WTC11 (cell line): ENCODE data around the gene POLR2C. TPM values are rescaled to one million over a fixed set of nuclear protein-coding genes. Genes with fewer than 3 reads are reported as not detected.

Experiments used
- ATAC-seq: fragments of 200-7000 bp; cut with Tn5 transposase; 2 replicates; pipeline ENCODE4 v1.10.0; 2021; ENCODE audit warnings: mild to moderate bottlenecking, moderate library complexity
- CTCF ChIA-PET: fragments of 300-600 bp; sonication (Branson Sonifier 250); formaldehyde crosslinking; loops from one replicate; lab custom pipeline; 2021; ENCODE audit warnings: antibody characterized with exemption; lab: Charles Lee
- POLR2A ChIA-PET: fragments of 350-600 bp; sonication (Branson Sonifier 250); formaldehyde crosslinking; loops from one replicate; lab custom pipeline; 2021; ENCODE audit warnings: antibody characterized with exemption; lab: Charles Lee
- DNase-seq: peaks from one replicate; pipeline ENCODE4 v3.0.0; 2021; ENCODE audit warnings: low spot score
- H3K27ac Mint-ChIP-seq: 2 replicates; pipeline ENCODE4 v1.8.0; 2021; ENCODE audit warnings: mixed read lengths
- H3K27me3 Mint-ChIP-seq: 2 replicates; pipeline ENCODE4 v1.8.0; 2021; ENCODE audit warnings: low read depth, mild to moderate bottlenecking, moderate library complexity, mixed read lengths
- H3K36me3 Mint-ChIP-seq: 2 replicates; pipeline ENCODE4 v1.8.0; 2021; ENCODE audit warnings: mixed read lengths
- H3K4me1 Mint-ChIP-seq: 2 replicates; pipeline ENCODE4 v1.8.0; 2022; ENCODE audit warnings: mixed read lengths
- H3K4me3 Mint-ChIP-seq: 2 replicates; pipeline ENCODE4 v1.8.0; 2021; ENCODE audit warnings: mild to moderate bottlenecking, moderate library complexity, mixed read lengths
- H3K9me3 Mint-ChIP-seq: 2 replicates; pipeline ENCODE4 v1.8.0; 2021; ENCODE audit warnings: mixed read lengths
- ATF1 ChIP-seq: sonication (generic); formaldehyde crosslinking; IDR thresholded peaks from 2 replicates; pipeline ENCODE4 v1.8.1; 2023; ENCODE audit warnings: mild to moderate bottlenecking, moderate library complexity, missing genetic modification reagents
- CREM ChIP-seq: sonication (generic); formaldehyde crosslinking; IDR thresholded peaks from 2 replicates; pipeline ENCODE4 v1.8.1; 2022; ENCODE audit warnings: mild to moderate bottlenecking, missing genetic modification reagents, moderate library complexity
- ESRRA ChIP-seq: sonication (generic); formaldehyde crosslinking; IDR thresholded peaks from 2 replicates; pipeline ENCODE4 v1.8.1; 2022; ENCODE audit warnings: mild to moderate bottlenecking, missing genetic modification reagents, borderline replicate concordance
- FOXP1 ChIP-seq: sonication (generic); formaldehyde crosslinking; IDR thresholded peaks from 2 replicates; pipeline ENCODE4 v1.8.0; 2022; ENCODE audit warnings: missing genetic modification reagents, mild to moderate bottlenecking, moderate library complexity, borderline replicate concordance
- MYBL2 ChIP-seq: sonication (generic); formaldehyde crosslinking; IDR thresholded peaks from 2 replicates; pipeline ENCODE4 v1.8.1; 2023; ENCODE audit warnings: mild to moderate bottlenecking, moderate library complexity, missing genetic modification reagents
- TEAD1 ChIP-seq: sonication (generic); formaldehyde crosslinking; IDR thresholded peaks from 2 replicates; pipeline ENCODE4 v1.8.0; 2022; ENCODE audit warnings: mild to moderate bottlenecking, missing genetic modification reagents
- ZNF317 ChIP-seq: sonication (generic); formaldehyde crosslinking; IDR thresholded peaks from 2 replicates; pipeline ENCODE4 v1.8.1; 2023; ENCODE audit warnings: low read depth, mild to moderate bottlenecking, moderate library complexity, missing genetic modification reagents, borderline replicate concordance
- ZNF423 ChIP-seq: fragments of 250-450 bp; sonication (Bioruptor Pico); IDR thresholded peaks from 2 replicates; pipeline ENCODE4 v2.1.2; 2022; ENCODE audit warnings: mild to moderate bottlenecking, moderate library complexity
- total RNA-seq: library from RNA; stranded (reverse); gene quantifications from 3 replicates; pipeline ENCODE4 v1.2.3, GENCODE V29; 2021
- TF ChIP-seq, protein P1 (sequence below): sonication (generic); formaldehyde crosslinking; IDR thresholded peaks from 2 replicates; pipeline ENCODE4 v1.8.0; 2023; ENCODE audit warnings: mild to moderate bottlenecking, missing genetic modification reagents
- TF ChIP-seq, protein P2 (sequence below): sonication (generic); formaldehyde crosslinking; IDR thresholded peaks from 2 replicates; pipeline ENCODE4 v1.8.1; 2022; ENCODE audit warnings: missing genetic modification reagents, borderline replicate concordance
- TF ChIP-seq, protein P3 (sequence below): sonication (generic); formaldehyde crosslinking; conservative IDR thresholded peaks from 2 replicates; pipeline ENCODE4 v1.8.1; 2023; ENCODE audit warnings: mild to moderate bottlenecking, low read depth, missing genetic modification reagents, moderate library complexity
- TF ChIP-seq, protein P4 (sequence below): sonication (generic); formaldehyde crosslinking; IDR thresholded peaks from 2 replicates; pipeline ENCODE4 v1.8.0; 2022; ENCODE audit warnings: missing genetic modification reagents
- TF ChIP-seq, protein P5 (sequence below): sonication (generic); formaldehyde crosslinking; IDR thresholded peaks from 2 replicates; pipeline ENCODE4 v1.8.1; 2023; ENCODE audit warnings: mild to moderate bottlenecking, missing genetic modification reagents, moderate library complexity
- TF ChIP-seq, protein P6 (sequence below): sonication (generic); formaldehyde crosslinking; IDR thresholded peaks from 2 replicates; pipeline ENCODE4 v1.8.0; 2022; ENCODE audit warnings: mild to moderate bottlenecking, missing genetic modification reagents
- TF ChIP-seq, protein P7 (sequence below): fragments of 250-450 bp; sonication (Bioruptor Pico); IDR thresholded peaks from 2 replicates; pipeline ENCODE4 v1.8.0; 2021; ENCODE audit warnings: mild to moderate bottlenecking
- TF ChIP-seq, protein P8 (sequence below): sonication (generic); formaldehyde crosslinking; IDR thresholded peaks from 2 replicates; pipeline ENCODE4 v1.8.1; 2022; ENCODE audit warnings: mild to moderate bottlenecking, moderate library complexity, missing genetic modification reagents

The POLR2C gene
- total RNA-seq, 1 experiment from 2014 or later, result 75.4 TPM

DNA sequence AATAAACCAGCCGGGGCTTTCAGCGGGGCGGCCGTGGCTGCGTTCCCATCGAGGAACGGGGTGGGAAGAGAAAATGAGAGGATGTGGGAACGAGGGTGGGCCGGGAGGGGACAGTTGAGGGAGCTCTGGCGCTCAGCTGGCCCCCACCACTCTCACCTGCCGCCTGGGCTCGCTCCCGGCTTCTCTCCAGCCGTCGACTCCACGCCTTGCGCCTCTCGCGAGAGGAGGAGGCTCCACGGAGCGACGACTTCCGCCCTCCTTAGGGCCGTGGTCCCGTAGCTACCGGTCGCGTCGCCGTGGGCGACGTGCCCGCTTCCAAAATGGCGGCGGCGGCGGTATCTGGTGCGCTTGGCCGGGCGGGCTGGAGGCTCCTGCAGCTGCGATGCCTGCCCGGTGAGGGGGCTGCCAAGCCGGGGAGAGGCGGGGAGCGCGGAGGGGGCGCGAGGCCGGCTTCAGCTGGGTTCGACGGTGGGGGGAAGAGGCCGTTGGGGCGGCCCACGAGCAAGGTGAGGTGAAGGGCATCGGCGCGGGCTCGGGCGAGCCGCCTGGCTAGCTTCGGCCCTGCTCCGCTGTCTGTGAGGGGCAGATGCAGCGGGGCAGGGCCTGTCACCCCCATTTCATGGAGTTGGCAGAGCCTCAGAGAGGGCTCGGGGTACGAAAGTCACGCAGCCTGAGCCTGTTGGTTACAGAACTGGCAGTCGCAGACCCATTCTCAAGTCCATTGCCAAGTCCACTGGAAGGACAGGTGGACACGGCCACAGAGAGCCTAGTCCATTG, 15.1 kb upstream of the POLR2C start, which contains the start of the genes CIAPIN1 and COQ9:
TSS of gene CIAPIN1 (minus strand) at position 200 of the 777 bp plus-strand sequence. CDS start 6,457 bp downstream, outside the sequence.
TSS of gene COQ9 (plus strand) at position 294 of the 777 bp plus-strand sequence. CDS start at position 321, 27 bp downstream.
- peaks cover 22% of the 10 kb centered on the region for H3K36me3 Mint-ChIP-seq
- TF ChIP-seq, protein P1, sequence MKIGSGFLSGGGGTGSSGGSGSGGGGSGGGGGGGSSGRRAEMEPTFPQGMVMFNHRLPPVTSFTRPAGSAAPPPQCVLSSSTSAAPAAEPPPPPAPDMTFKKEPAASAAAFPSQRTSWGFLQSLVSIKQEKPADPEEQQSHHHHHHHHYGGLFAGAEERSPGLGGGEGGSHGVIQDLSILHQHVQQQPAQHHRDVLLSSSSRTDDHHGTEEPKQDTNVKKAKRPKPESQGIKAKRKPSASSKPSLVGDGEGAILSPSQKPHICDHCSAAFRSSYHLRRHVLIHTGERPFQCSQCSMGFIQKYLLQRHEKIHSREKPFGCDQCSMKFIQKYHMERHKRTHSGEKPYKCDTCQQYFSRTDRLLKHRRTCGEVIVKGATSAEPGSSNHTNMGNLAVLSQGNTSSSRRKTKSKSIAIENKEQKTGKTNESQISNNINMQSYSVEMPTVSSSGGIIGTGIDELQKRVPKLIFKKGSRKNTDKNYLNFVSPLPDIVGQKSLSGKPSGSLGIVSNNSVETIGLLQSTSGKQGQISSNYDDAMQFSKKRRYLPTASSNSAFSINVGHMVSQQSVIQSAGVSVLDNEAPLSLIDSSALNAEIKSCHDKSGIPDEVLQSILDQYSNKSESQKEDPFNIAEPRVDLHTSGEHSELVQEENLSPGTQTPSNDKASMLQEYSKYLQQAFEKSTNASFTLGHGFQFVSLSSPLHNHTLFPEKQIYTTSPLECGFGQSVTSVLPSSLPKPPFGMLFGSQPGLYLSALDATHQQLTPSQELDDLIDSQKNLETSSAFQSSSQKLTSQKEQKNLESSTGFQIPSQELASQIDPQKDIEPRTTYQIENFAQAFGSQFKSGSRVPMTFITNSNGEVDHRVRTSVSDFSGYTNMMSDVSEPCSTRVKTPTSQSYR (CRISPR knock-in tag), result peak; percentile 56; the same call in 1 of the 2 replicates
- TF ChIP-seq FOXP1, result peak; percentile 71
- TF ChIP-seq TEAD1 (CRISPR knock-in tag), result peak; percentile 91
- TF ChIP-seq MYBL2 (CRISPR knock-in tag), result peak; percentile 59; the same call in 1 of the 2 replicates
- peak; percentile 75; the same call in 1 of the 2 replicates for TF ChIP-seq ATF1
- TF ChIP-seq CREM (CRISPR knock-in tag), result peak; percentile 90
- no peak for TF ChIP-seq ZNF423 (CRISPR knock-in tag)
- peak; percentile 96 for TF ChIP-seq ESRRA
- TF ChIP-seq, protein P2, sequence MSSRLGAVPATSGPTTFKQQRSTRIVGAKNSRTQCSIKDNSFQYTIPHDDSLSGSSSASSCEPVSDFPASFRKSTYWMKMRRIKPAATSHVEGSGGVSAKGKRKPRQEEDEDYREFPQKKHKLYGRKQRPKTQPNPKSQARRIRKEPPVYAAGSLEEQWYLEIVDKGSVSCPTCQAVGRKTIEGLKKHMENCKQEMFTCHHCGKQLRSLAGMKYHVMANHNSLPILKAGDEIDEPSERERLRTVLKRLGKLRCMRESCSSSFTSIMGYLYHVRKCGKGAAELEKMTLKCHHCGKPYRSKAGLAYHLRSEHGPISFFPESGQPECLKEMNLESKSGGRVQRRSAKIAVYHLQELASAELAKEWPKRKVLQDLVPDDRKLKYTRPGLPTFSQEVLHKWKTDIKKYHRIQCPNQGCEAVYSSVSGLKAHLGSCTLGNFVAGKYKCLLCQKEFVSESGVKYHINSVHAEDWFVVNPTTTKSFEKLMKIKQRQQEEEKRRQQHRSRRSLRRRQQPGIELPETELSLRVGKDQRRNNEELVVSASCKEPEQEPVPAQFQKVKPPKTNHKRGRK (CRISPR knock-in tag), result no peak
- TF ChIP-seq, protein P3, sequence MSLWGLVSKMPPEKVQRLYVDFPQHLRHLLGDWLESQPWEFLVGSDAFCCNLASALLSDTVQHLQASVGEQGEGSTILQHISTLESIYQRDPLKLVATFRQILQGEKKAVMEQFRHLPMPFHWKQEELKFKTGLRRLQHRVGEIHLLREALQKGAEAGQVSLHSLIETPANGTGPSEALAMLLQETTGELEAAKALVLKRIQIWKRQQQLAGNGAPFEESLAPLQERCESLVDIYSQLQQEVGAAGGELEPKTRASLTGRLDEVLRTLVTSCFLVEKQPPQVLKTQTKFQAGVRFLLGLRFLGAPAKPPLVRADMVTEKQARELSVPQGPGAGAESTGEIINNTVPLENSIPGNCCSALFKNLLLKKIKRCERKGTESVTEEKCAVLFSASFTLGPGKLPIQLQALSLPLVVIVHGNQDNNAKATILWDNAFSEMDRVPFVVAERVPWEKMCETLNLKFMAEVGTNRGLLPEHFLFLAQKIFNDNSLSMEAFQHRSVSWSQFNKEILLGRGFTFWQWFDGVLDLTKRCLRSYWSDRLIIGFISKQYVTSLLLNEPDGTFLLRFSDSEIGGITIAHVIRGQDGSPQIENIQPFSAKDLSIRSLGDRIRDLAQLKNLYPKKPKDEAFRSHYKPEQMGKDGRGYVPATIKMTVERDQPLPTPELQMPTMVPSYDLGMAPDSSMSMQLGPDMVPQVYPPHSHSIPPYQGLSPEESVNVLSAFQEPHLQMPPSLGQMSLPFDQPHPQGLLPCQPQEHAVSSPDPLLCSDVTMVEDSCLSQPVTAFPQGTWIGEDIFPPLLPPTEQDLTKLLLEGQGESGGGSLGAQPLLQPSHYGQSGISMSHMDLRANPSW (CRISPR knock-in tag), result 0 out of 2 replicates have a peak, but pooled peaks have one; percentile 92
- TF ChIP-seq, protein P4, sequence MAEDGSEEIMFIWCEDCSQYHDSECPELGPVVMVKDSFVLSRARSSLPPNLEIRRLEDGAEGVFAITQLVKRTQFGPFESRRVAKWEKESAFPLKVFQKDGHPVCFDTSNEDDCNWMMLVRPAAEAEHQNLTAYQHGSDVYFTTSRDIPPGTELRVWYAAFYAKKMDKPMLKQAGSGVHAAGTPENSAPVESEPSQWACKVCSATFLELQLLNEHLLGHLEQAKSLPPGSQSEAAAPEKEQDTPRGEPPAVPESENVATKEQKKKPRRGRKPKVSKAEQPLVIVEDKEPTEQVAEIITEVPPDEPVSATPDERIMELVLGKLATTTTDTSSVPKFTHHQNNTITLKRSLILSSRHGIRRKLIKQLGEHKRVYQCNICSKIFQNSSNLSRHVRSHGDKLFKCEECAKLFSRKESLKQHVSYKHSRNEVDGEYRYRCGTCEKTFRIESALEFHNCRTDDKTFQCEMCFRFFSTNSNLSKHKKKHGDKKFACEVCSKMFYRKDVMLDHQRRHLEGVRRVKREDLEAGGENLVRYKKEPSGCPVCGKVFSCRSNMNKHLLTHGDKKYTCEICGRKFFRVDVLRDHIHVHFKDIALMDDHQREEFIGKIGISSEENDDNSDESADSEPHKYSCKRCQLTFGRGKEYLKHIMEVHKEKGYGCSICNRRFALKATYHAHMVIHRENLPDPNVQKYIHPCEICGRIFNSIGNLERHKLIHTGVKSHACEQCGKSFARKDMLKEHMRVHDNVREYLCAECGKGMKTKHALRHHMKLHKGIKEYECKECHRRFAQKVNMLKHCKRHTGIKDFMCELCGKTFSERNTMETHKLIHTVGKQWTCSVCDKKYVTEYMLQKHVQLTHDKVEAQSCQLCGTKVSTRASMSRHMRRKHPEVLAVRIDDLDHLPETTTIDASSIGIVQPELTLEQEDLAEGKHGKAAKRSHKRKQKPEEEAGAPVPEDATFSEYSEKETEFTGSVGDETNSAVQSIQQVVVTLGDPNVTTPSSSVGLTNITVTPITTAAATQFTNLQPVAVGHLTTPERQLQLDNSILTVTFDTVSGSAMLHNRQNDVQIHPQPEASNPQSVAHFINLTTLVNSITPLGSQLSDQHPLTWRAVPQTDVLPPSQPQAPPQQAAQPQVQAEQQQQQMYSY (CRISPR knock-in tag), result no peak
- TF ChIP-seq, protein P5, sequence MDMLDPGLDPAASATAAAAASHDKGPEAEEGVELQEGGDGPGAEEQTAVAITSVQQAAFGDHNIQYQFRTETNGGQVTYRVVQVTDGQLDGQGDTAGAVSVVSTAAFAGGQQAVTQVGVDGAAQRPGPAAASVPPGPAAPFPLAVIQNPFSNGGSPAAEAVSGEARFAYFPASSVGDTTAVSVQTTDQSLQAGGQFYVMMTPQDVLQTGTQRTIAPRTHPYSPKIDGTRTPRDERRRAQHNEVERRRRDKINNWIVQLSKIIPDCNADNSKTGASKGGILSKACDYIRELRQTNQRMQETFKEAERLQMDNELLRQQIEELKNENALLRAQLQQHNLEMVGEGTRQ, result peak; percentile 52
- TF ChIP-seq ZNF317, result no peak
- TF ChIP-seq, protein P6, sequence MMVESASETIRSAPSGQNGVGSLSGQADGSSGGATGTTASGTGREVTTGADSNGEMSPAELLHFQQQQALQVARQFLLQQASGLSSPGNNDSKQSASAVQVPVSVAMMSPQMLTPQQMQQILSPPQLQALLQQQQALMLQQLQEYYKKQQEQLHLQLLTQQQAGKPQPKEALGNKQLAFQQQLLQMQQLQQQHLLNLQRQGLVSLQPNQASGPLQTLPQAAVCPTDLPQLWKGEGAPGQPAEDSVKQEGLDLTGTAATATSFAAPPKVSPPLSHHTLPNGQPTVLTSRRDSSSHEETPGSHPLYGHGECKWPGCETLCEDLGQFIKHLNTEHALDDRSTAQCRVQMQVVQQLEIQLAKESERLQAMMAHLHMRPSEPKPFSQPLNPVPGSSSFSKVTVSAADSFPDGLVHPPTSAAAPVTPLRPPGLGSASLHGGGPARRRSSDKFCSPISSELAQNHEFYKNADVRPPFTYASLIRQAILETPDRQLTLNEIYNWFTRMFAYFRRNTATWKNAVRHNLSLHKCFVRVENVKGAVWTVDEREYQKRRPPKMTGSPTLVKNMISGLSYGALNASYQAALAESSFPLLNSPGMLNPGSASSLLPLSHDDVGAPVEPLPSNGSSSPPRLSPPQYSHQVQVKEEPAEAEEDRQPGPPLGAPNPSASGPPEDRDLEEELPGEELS (CRISPR knock-in tag), result peak; percentile 19; the same call in 1 of the 2 replicates
- TF ChIP-seq, protein P7, sequence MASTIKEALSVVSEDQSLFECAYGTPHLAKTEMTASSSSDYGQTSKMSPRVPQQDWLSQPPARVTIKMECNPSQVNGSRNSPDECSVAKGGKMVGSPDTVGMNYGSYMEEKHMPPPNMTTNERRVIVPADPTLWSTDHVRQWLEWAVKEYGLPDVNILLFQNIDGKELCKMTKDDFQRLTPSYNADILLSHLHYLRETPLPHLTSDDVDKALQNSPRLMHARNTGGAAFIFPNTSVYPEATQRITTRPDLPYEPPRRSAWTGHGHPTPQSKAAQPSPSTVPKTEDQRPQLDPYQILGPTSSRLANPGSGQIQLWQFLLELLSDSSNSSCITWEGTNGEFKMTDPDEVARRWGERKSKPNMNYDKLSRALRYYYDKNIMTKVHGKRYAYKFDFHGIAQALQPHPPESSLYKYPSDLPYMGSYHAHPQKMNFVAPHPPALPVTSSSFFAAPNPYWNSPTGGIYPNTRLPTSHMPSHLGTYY (CRISPR knock-in tag), result no peak
- TF ChIP-seq, protein P8, sequence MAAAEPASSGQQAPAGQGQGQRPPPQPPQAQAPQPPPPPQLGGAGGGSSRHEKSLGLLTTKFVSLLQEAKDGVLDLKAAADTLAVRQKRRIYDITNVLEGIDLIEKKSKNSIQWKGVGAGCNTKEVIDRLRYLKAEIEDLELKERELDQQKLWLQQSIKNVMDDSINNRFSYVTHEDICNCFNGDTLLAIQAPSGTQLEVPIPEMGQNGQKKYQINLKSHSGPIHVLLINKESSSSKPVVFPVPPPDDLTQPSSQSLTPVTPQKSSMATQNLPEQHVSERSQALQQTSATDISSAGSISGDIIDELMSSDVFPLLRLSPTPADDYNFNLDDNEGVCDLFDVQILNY (CRISPR knock-in tag), result 0 out of 2 replicates have a peak, but pooled peaks have one; percentile 46

More for the DNA sequence above, 15.1 kb upstream of the POLR2C start, which contains the start of the genes CIAPIN1 and COQ9:
- ChIA-PET CTCF (interaction anchor here (0.7 to 3.8 kb wide), 13 partner anchors 9 to 355 kb away, joined by 3 to 36 read pairs (median 5); partner anchors contain the start of genes CCL17, CPNE2 and POLR2C), POLR2A (interaction anchor here (0.6 to 1.3 kb wide), 7 partner anchors 15 to 149 kb away, joined by 3 to 9 read pairs (median 3); partner anchors contain the start of gene POLR2C)
- Mint-ChIP-seq H3K27me3 (no peaks in the 10 kb centered on the region), H3K4me3 (peak within 1 kb of the TSS; percentile 91), H3K27ac (peak within 1 kb of the TSS; percentile 32), H3K9me3 (no peaks in the 10 kb centered on the region), H3K4me1 (peaks cover 13% of the 10 kb centered on the region)
- DNase-seq (peak; percentile 92), ATAC-seq (peak; percentile 99)
